NCI-H1694 (cell line): ENCODE results near the gene TPGS2.
"Not testable (repeated sequence)": the region's sequence is repeated elsewhere in the genome, so short reads cannot be mapped to it uniquely, and the experiment has no call there.

Source experiments
- DNase-seq: peaks from one replicate; lab custom pipeline; 2025; lab: John Stamatoyannopoulos, UW

Gene TPGS2

GRCh38 chr18:36828630-36829361 lies at the start of gene TPGS2, which contains the start of gene KIAA1328:
Gene TPGS2 (minus strand): TSS chr18:36829002. CDS start chr18:36828767, 235 bp downstream.
Gene KIAA1328 (plus strand): TSS chr18:36829127. CDS start chr18:36829139, 12 bp downstream.
- peak; percentile 29 for DNase-seq

- not testable (repeated sequence) for DNase-seq
Measured at GRCh38 chr18:36873826-36874225, 45.0 kb upstream of the TPGS2 start.

DNA sequence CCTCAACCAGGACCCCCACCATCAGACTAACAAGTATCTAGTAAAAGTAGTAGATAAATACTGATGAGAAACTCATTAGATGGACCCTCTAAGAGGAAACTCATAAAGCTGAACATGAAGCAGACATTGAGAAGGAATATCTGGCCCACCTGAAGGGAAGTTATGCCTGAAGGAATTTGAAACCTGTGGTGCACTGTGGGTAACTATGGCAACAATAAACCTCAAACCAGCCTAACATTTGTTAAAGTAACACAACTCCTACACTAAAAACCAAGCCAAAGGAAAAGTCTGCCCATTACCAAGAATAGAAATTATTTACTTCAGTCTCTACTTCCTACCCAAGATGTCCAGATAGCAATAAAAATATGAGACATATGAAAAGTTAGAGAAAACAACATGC lies 43.5 kb upstream of the TPGS2 start:
- DNase-seq: no peak

- no peak for DNase-seq
Measured at GRCh38 chr18:36871801-36872200, 43.0 kb upstream of the TPGS2 start.

DNA sequence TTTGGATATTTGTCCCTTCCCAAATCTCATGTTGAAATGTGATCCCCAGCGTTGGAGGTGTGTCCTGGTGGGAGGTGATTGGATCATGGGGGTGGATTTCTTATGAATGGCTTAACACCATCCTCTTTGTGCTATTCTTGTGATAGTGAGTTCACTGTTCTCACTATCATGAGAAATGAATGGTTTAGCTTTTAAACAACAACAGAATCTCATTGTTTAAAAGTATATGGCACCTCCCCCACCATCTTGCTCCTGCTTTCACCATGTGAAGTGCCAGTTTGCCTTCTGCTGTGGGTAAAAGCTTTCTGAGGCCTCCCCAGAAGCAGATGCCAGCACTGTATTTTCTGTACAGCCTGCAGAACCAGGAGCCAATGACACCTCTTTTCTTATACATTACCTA lies 38.3 kb upstream of the TPGS2 start:
- no peak for DNase-seq

DNA sequence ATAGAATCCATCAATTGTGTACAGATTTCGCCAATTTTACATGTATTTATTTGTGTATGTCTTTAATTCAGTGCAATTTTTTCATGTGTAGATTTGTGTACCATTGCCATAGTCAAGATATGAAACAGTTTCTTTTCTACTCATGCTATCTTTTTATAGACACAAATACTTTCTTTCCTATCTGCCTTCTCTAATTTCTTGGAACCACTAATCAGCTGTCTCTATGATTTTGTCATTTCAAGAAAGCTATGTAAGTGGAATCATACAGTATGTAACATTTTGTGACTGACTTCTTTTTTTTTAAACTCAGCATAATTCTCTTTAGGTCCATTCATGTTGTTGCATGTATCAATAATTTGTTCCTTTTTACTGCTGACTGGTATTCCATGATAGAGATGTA lies 33.4 kb upstream of the TPGS2 start:
- DNase-seq: no peak

DNA sequence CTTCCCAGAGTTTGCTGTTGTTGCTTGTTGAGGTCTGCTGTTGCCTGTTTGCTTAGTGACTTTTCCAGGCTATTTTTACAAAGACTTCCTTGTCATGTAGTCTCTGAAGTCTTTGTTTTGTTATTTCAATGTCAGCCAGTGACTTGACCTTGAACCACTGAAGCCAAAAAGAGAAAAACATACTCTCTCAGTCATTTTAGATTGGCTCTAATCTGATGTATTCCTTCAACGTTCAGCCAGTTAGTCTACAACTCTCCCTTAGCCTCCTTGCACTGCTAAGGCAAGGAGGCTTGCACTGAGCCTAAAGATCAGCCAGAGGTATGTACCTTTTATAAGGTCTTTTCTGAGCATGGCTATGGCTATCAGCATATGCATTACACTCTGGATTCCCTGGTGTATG lies 28.0 kb upstream of the TPGS2 start:
- DNase-seq: no peak

- no peak for DNase-seq
Measured at GRCh38 chr18:36851202-36851590, 22.4 kb upstream of the TPGS2 start.

DNA sequence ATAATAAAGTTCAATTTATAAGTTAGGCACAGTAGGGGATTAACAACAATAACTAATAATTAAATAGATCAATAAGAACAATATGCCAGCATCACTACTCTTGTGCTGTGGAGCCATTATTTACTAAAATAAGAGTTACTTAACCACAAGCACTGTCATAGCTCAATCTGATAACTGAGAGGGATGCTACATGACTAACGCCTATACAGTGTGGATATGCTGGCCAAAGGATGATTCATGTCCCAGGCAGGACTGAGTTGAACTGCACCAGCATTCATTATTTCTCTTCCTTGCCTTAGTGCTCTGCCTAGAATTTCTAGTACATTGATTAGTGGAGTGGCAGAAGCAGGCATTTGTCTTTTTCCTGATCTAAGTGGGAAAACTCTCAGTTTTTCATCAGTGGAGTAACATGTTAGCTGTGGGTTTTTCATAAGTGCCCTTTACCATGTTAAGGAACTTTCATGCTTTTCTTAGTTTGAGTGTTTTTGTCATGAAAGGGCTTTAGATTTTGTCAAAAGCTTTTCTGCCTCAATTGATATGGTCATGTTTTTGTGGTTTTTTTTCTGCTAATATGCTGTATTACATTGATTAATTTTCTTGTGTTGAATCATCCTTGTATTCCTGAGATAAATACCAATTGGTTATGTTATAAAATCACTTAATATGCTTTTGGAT lies 21.9 kb upstream of the TPGS2 start:
- DNase-seq: no peak

GRCh38 chr18:36849288-36850006 lies 20.6 kb upstream of the TPGS2 start:
- DNase-seq: no peak

GRCh38 chr18:36848609-36849008 lies 19.8 kb upstream of the TPGS2 start:
- DNase-seq: no peak

DNA sequence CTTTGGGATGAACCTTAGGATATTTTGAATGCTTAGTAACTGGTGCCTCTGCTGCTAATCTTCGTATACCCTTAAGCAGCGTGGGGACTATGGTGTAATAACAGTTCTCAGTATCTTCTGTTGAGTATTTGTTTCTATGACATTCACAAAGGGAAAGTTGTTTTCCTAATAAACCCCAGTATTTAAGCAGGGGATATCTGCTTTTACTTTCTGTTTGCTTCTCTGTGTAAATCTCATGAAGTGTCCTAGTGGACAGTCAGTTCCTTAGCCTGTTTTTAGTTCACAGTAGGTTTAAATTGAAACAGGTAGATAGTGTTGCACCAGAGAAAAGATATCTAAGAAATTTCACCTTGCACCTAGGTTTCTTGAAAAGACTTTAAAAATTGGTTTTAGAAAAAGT lies 15.0 kb upstream of the TPGS2 start:
- DNase-seq: no peak

- no peak for DNase-seq
Measured at GRCh38 chr18:36843199-36843598, 14.4 kb upstream of the TPGS2 start.

DNA sequence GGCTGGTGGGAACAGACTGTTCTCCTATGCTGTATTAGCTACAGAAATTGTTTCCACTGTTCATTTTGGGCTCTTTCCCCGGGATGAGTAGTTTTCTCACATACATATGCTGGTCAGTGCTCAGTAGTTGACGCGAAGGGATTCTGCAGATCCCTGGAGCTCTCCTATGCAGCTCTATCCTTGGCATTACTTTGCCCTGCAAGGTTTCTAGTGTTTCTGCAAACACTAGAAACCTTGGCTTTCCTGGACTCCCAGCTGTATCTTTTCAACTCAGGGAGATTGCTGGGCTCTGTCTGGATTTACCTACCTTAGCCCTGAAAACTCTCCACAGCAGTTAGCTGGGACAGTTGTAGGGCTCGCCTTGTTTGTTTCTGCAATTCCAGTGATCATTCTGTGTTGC lies 11.0 kb upstream of the TPGS2 start:
- DNase-seq: no peak

DNA sequence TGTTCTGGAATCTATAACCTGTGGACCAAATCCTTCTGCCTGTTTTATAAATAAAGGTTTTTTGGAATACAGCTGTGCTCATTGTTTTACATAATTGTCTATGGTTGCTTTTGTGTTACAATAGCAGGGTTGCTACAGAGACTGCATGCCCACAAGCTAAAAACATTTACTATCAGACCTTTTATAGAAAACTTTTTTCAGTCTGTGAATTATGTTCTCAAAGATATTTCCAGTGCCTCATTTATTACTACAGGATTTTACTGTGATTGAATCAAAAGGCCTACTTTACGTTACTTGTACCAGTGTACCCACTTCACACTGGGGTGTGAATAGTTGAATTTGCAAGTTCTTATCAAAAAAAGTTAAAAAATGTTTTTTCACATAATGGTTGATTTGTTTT lies 7.1 kb upstream of the TPGS2 start:
- no peak for DNase-seq

DNA sequence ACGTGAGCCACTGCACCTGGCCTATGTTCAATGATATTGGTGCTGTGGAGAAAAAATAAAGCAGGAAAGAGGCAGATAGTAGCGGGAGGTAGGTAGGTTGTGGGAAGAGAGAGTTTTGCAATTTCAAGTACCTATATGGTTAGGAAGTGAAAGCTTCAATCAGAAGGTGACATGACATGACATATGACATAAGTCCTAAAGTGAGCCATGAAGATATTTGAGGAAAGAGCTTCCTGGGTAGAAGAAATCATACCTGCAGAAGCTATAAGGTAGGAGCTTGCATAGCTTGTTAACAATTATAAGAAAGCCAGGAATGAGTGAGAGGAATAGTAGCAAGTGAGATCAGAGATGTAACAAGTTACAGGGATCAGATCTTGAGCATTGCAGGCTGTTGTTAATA lies 4.3 kb upstream of the TPGS2 start:
- no peak for DNase-seq

GRCh38 chr18:36831139-36831538 lies 2.3 kb upstream of the TPGS2 start:
- DNase-seq: no peak

DNA sequence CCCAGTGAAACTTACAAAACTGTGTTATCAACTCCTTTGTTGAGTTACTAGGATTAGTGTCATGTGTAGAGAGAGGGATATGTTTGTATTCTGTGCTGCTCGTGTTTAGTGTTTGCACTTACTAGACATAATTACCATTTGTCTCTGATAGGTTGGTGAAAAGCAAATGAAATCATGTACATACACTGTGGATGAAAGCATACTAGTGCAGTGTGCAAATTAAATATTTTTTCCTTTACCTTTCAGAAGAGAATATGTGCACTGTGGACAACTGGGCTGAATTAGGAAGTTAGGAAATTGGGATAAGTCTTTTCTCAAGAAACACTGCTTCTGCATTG lies 1.3 kb upstream of the TPGS2 start:
- no peak for DNase-seq

DNA sequence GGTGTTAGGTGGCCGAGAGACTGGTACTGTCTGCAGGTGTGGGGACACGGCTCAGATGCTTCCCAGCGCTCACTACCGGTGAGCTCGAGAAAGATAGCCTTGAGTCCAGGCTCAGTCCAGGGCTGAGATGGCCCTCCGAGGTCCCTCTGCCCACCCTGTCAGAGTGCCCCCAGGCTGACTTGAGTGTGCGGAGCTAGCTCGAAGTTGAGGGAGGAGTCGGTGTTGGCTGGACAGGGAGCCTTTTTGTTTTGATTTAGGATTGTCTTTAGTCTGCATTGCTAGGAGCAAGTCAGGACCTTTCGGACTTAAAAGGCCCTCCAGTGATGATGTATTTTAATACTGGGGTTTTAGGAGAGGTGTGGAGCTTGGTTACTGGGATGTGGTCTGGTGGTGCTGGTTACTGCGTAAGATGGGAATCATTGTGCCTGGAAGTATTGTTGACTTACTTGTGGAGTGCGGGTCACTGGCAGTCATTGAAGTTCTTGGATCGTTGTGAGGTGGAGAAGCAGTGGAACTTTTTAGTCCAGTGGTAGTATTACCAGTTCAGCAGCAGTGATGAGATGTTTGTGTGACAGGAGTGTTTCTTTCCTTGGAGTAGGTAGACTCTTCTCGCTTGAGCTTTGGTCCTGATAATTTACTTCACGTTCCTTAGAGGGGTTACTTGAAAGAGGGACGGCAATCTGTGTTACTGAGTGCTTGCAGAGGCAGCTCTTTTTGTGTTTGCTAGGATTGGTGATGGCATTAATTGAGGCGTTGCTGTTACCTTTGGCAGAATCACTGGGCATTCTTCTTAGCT lies 758 bp upstream of the TPGS2 start:
- DNase-seq: no peak

- no peak for DNase-seq
Measured at GRCh38 chr18:36828157-36828629, 609 bp downstream of the TPGS2 start.

GRCh38 chr18:36826556-36826955 lies 2.2 kb downstream of the TPGS2 start:
- no peak for DNase-seq

GRCh38 chr18:36825526-36825925 lies 3.3 kb downstream of the TPGS2 start:
- DNase-seq: no peak
